ENCODE data around the gene SWAP70.

- TF ChIP-seq POLR2A (IDR thresholded peaks at IDR 0.05; ENCODE audit: low read length) (no peak), GATA1 (IDR thresholded peaks at IDR 0.05; ENCODE audit: low read depth, low read length) (no peak)
Observed at GRCh38 chr11:9704037-9704436, 40.2 kb downstream of the SWAP70 start.

Data from erythroblast (primary cell).